Medulla oblongata (tissue), 1 donor: Measurements from ENCODE around the gene DNASE1L1.
A peak's percentile ranks its signal among the peaks of the same experiment; 100 is the strongest.

Source experiments
- DNase-seq: peaks from one replicate; pipeline ENCODE4 v3.0.0-alpha.2; 2015; ENCODE audit errors: extremely low spot score

DNASE1L1 gene, protein sequence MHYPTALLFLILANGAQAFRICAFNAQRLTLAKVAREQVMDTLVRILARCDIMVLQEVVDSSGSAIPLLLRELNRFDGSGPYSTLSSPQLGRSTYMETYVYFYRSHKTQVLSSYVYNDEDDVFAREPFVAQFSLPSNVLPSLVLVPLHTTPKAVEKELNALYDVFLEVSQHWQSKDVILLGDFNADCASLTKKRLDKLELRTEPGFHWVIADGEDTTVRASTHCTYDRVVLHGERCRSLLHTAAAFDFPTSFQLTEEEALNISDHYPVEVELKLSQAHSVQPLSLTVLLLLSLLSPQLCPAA

GRCh38 chrX:154409222-154409871 lies at the start of gene DNASE1L1:
DNASE1L1 (minus strand) TSS chrX:154409254; CDS start chrX:154405568, 3,686 bp downstream.
- peak; percentile 36 for DNase-seq

DNA sequence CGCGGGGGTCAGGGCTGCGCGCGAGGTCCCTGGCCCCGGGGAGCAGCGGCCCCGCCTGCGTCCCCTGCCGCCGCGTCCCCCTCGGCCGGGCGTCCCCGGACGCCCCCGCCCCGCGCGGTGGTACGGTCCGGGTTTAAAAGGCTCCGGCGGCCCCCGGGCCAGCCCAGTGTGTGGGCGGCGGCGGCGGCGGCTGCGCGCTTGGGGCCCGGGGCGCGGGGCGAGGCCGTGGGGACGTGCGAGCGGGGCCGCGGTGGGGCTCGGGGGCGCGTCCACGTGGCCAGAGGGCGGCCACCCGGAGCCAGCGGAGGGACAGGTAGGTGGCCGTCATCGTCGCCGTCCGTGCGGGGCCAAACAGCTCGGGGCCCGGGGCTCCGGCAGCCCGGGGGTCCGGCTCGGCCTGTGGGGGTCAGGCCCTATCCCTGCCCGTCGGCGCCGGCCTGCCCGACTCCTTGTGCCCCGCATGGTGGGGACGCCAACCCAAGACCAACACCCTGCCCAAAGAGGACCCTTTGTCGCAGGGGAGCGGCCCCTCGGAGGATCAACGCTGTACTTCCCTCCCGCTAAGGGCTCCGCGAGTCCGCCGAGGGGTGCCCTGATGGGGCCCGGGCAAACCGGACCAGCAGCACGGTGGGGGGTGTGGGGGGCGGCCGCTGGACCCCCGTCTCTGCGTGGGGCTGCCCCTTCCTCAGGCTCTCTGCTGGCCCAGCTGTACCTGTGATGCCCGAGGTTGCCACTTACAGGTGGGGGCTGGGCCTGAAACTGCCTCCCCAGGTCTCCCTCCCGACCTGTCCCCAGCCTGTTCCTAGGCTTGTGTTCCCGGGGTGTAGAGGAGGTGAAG lies 49.3 kb upstream of the DNASE1L1 start, which contains the start of gene PLXNA3:
Gene PLXNA3, plus strand, starts transcription at position 166 of the 838 bp plus-strand sequence. CDS start 1,903 bp downstream, outside the sequence.
- peak; percentile 46 for DNase-seq

- DNase-seq = peak; percentile 13
Observed at GRCh38 chrX:154457491-154458115, 48.5 kb upstream of the DNASE1L1 start.

DNA sequence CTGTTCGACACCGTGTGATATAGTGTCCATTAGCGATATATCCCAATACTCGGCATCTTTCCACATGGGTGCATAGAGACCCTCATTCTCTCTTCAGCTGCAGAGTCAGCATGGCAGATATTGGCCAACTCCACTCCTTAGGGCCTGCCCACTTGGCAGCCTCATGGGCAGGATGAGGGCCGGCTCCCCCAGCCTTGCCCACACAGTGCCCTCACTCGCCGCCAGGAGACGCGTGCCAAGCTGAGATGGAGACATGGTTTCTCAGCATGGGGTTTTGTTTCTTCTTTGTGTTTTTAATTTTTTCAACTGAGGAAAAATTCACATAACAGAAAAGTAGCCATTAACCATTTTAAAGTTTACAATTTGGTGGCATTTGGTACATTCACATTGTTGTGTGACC lies 43.8 kb upstream of the DNASE1L1 start:
- peak; percentile 28 for DNase-seq

DNA sequence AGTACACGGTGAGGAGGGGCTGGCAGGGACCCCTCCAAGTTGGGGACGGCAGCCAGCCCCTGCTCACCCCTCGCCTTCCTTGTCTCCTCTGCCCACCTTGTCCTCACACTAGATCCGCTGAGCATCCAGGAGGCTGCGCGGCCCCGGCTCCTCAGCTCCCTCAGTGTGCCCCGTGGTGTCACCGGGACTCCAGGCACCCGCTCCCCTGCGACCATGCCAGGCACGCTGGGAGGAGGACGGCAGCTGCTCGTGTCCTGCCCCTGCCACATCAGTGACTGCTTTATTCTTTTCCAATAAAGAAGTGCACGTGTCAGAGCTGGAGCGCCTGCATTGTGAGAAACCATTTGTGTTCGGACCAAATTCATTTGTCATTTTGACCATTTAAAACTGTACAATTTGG lies 41.3 kb upstream of the DNASE1L1 start:
- DNase-seq = peak; percentile 9

DNA sequence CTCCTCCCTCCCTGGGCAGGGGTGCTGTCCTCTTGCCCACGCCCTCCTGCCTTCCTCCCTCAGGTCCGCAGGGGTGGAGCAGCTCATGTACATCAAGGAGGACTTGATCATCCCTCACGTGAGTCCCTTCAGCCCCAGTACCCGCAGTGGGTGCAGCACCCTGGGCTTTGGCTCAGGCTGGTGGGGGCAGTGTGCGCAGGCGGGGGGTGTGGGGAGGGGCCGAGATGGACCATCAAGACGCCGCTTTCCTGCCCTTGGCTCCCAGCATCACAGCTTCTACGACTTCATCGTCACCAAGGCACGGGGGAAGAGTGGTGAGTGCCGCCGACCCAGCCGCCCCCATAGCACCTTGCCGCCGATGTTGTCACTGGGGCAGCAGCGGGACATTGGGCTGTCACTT lies 40.6 kb upstream of the DNASE1L1 start:
- DNase-seq = no peak

GRCh38 chrX:154448484-154448883 lies 39.4 kb upstream of the DNASE1L1 start:
- DNase-seq = no peak

GRCh38 chrX:154446430-154446829 lies 37.4 kb upstream of the DNASE1L1 start:
- DNase-seq = no peak

DNA sequence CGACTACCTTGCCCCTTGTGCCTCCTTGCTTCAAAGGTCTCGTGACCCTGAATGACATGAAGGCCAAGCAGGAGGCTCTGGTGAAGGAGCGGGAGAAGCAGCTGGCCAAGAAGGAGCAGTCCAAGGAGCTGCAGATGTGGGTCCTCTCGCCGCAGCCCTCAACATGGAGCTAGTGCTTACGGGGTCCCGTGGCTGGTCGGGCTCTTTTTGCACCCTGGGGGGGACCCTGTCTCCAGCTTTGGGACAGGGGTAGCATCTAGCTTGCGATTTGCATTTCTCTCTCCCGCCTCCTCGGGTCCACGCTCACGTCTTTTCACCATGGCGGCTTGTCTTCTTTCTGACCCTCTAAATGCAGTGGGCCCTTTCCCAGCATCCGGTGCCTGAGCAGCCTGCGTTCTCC lies 36.7 kb upstream of the DNASE1L1 start:
- no peak for DNase-seq

- no peak for DNase-seq
Observed at GRCh38 chrX:154444755-154445246, 35.7 kb upstream of the DNASE1L1 start.

GRCh38 chrX:154443992-154444754 lies 35.1 kb upstream of the DNASE1L1 start, which contains the start of gene FAM50A:
FAM50A (plus strand) TSS chrX:154444141; CDS start chrX:154444236, 95 bp downstream.
- peak; percentile 68 for DNase-seq

GRCh38 chrX:154443479-154443910 lies 34.4 kb upstream of the DNASE1L1 start:
- no peak for DNase-seq

- no peak for DNase-seq
Observed at GRCh38 chrX:154441984-154442707, 33.1 kb upstream of the DNASE1L1 start.

GRCh38 chrX:154441564-154441963 lies 32.5 kb upstream of the DNASE1L1 start:
- no peak for DNase-seq

DNA sequence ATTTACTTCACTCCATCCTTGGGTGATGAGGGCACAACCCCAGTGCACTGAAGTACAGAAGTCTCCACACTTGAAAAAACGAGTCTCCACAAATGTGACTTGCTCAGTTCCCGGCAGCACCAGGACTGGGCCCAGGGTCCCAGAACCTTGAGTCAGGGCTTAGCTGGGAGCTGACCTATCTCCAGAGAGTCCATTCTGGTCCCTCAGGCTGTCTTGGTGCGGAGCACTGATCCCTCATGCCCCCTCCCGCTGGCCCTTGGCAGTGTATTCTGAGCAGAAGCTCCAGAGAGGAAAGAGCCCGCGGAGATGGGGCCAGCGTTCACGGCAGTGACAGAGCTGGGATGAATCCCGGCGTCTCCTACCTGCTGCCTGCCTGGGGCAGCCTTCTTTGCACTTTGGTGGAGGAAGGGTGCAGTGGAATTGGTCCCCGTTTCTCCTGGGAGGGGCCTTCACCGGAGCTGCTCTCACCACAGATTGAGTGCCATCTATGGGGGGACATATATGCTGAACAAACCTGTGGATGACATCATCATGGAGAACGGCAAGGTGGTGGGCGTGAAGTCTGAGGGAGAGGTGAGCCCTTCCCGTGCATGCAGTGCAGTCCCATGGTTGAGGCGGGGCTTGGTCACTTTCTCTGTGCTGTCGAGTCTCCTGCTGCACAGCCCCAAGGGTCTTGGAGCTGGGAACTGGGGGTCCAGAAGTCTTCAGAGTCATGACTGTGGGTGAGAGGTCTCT lies 31.7 kb upstream of the DNASE1L1 start:
- no peak for DNase-seq

DNA sequence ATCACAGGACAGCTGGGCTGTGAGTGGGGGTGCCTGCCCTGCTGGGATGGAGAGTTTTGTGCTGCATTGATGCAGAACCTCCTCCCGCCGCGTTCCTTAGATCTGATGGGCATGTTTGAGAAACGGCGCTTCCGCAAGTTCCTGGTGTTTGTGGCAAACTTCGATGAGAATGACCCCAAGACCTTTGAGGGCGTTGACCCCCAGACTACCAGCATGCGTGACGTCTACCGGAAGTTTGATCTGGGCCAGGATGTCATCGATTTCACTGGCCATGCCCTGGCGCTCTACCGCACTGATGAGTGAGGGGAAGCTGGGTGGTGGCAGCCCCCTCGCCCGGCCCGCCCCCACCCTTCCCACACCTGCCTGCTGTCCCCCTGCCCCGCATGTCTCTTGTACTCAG lies 30.8 kb upstream of the DNASE1L1 start:
- no peak for DNase-seq

GRCh38 chrX:154437971-154438893 lies 29.2 kb upstream of the DNASE1L1 start:
- DNase-seq = no peak
